Measurements from ENCODE around the gene CLCN7.

GRCh38 chr16:1436731-1437355, 38.0 kb downstream of the CLCN7 start:
- TF ChIP-seq, protein P1, sequence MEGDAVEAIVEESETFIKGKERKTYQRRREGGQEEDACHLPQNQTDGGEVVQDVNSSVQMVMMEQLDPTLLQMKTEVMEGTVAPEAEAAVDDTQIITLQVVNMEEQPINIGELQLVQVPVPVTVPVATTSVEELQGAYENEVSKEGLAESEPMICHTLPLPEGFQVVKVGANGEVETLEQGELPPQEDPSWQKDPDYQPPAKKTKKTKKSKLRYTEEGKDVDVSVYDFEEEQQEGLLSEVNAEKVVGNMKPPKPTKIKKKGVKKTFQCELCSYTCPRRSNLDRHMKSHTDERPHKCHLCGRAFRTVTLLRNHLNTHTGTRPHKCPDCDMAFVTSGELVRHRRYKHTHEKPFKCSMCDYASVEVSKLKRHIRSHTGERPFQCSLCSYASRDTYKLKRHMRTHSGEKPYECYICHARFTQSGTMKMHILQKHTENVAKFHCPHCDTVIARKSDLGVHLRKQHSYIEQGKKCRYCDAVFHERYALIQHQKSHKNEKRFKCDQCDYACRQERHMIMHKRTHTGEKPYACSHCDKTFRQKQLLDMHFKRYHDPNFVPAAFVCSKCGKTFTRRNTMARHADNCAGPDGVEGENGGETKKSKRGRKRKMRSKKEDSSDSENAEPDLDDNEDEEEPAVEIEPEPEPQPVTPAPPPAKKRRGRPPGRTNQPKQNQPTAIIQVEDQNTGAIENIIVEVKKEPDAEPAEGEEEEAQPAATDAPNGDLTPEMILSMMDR (IDR thresholded peaks at IDR 0.05), result no peak
- no peak for TF ChIP-seq POLR2A (IDR thresholded peaks at IDR 0.05)
